ENCODE data around the gene GNAO1.

The GNAO1 gene

GRCh38 chr16:56345406-56346050 is 154.2 kb downstream of the GNAO1 start:
- H3K27ac Mint-ChIP-seq, result no peak overlapping the region
- TF ChIP-seq CTCF (IDR thresholded peaks at IDR 0.05; ENCODE audit: unreplicated experiment in 3 of 3), result no peak
- no peaks in the 10 kb centered on the region for H3K4me1 Mint-ChIP-seq
- H3K4me3 Mint-ChIP-seq, result no peak overlapping the region
- H3K36me3 Mint-ChIP-seq (ENCODE audit: low read depth), result no peaks in the 10 kb centered on the region
- no peaks in the 10 kb centered on the region for H3K9me3 Mint-ChIP-seq
- H3K27me3 Mint-ChIP-seq (ENCODE audit: low read depth), result peaks cover 3% of the 10 kb centered on the region

DNA sequence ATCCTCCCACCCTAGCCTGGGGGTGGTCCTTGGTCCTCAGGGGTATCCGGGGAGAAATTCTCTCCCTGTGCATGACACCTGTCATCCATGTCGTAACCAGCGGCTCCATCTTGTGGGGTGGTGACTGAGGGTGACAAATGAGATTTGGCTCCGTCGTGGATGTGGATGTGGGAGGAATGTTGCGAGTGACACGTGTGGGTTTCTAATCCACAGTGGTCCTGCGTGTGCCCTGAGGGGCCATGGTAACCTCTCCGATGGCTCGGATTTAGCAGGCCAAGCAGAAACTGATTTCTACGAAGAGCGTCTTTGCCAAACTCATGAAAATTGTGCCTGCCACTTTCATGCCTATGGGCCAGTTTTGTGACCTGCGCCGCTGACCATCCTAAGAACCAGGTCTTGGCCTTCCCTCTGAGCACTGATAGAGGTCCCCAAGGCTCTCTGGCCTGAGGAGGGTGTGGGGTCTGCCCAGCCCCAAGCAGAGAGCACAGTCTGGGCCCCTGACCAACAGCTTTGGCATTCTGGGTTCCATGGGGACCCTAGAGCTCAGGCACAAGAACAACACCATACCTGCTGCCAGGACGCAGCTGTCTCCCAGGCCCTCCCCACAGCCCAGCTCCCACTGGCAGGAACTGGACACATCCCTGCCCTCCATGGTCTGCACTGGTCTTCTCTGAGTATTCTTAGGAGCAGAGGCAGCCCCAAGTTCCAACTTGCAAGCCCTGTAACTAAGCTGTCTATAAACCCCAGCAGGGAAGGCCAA is 155.0 kb downstream of the GNAO1 start:
- no peaks in the 10 kb centered on the region for H3K4me1 Mint-ChIP-seq
- H3K27ac Mint-ChIP-seq, result peak overlapping the region in 1 of 3 experiments; percentile 43
- no peak overlapping the region for H3K4me3 Mint-ChIP-seq
- TF ChIP-seq CTCF (IDR thresholded peaks at IDR 0.05; ENCODE audit: unreplicated experiment in 3 of 3), result no peak
- no peaks in the 10 kb centered on the region for H3K36me3 Mint-ChIP-seq (ENCODE audit: low read depth)
- no peaks in the 10 kb centered on the region for H3K9me3 Mint-ChIP-seq
- peaks cover 3% of the 10 kb centered on the region for H3K27me3 Mint-ChIP-seq (ENCODE audit: low read depth)

DNA sequence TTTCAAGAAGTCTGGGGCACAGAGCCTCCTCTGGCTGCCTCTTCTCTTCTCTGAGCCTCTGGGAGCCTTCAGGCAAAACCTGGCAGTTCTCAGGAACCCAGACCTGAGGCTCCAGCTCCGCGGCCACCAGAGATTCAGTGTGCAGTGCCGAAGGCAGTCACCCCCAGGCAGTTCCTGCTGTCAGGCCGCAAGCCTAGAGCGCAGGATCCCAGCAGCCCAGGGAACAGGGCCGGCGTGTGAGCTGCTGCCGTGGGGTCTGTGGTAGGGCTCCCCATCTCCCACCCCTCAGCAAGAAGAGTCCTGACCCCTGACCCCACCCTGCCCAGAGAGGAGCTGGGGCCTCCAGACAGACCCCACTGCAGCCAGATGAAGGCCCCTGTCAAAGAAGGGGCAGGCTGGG is 155.9 kb downstream of the GNAO1 start:
- Mint-ChIP-seq H3K9me3 (no peaks in the 10 kb centered on the region), H3K27ac (no peak overlapping the region)
- no peak for TF ChIP-seq CTCF (IDR thresholded peaks at IDR 0.05; ENCODE audit: unreplicated experiment in 3 of 3)

DNA sequence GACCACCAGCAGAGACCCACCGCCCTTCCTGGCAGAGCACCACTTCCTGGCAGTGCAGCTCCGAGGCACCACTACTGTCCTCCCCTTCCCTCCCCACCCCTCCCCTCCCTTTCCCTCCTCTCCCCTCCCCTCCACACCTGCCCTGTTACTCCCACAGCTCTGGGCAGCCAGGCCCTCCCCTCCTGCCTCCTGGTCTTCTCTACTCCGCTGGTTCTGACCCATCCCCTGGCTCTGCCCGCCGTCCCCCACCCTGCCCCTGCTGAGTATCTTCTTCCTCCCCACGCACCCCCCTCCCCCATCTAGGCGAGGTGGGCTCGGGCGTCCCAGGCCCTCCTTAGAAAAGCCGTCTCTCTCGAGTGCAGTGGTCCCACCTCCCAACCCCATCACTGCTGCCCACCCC is 156.4 kb downstream of the GNAO1 start:
- TF ChIP-seq CTCF (IDR thresholded peaks at IDR 0.05; ENCODE audit: unreplicated experiment in 3 of 3), result no peak
- no peaks in the 10 kb centered on the region for H3K4me1 Mint-ChIP-seq
- peaks cover 1% of the 10 kb centered on the region for H3K27me3 Mint-ChIP-seq (ENCODE audit: low read depth)
- H3K27ac Mint-ChIP-seq, result no peak overlapping the region
- no peaks in the 10 kb centered on the region for H3K36me3 Mint-ChIP-seq (ENCODE audit: low read depth)
- no peaks in the 10 kb centered on the region for H3K9me3 Mint-ChIP-seq
- no peak overlapping the region for H3K4me3 Mint-ChIP-seq

More for the DNA sequence above, 155.9 kb downstream of the GNAO1 start:
- no peaks in the 10 kb centered on the region for H3K36me3 Mint-ChIP-seq (ENCODE audit: low read depth)
- H3K4me1 Mint-ChIP-seq, result no peaks in the 10 kb centered on the region
- peaks cover 3% of the 10 kb centered on the region for H3K27me3 Mint-ChIP-seq (ENCODE audit: low read depth)
- no peak overlapping the region for H3K4me3 Mint-ChIP-seq

GRCh38 chr16:56348168-56349085 is 157.1 kb downstream of the GNAO1 start:
- Mint-ChIP-seq H3K4me1 (no peaks in the 10 kb centered on the region), H3K4me3 (no peak overlapping the region)
- TF ChIP-seq CTCF (IDR thresholded peaks at IDR 0.05; ENCODE audit: unreplicated experiment in 3 of 3), result no peak

More at GRCh38 chr16:56348168-56349085, 157.1 kb downstream of the GNAO1 start:
- no peaks in the 10 kb centered on the region for H3K9me3 Mint-ChIP-seq
- H3K27ac Mint-ChIP-seq, result no peak overlapping the region
- H3K27me3 Mint-ChIP-seq (ENCODE audit: low read depth), result no peaks in the 10 kb centered on the region
- H3K36me3 Mint-ChIP-seq (ENCODE audit: low read depth), result no peaks in the 10 kb centered on the region
